H1 (cell line): Measurements from ENCODE around the gene ESCO1. TPM values are rescaled to one million over a fixed set of nuclear protein-coding genes. Genes with fewer than 3 reads are reported as not detected.

Source experiments
- BACH1 ChIP-seq: IDR thresholded peaks from 2 replicates; pipeline ENCODE4 v1.6.1; 2012; ENCODE audit warnings: low read length, improper control_type of control experiment
- CTCF ChIP-seq, 3 experiments: IDR thresholded peaks; 1 replicate in 2 of 3; 2 replicates in 1 of 3; pipeline versions ENCODE4 v1.5.1 to v1.6.1; 2011; ENCODE audit warnings: low read length in 3 of 3, mild to moderate bottlenecking in 3 of 3, inconsistent platforms in 2 of 3, low read depth in 1 of 3, moderate library complexity in 1 of 3; ENCODE audit not compliant: insufficient read depth in 1 of 3; ENCODE audit errors: control extremely low read depth in 1 of 3
- FOSL1 ChIP-seq: IDR thresholded peaks from 2 replicates; pipeline ENCODE4 v1.6.1; 2011; ENCODE audit warnings: mild to moderate bottlenecking, low read depth, low read length, moderate library complexity; ENCODE audit not compliant: insufficient read depth
- JUND ChIP-seq: IDR thresholded peaks from 2 replicates; pipeline ENCODE4 v1.6.1; 2011; ENCODE audit warnings: mild to moderate bottlenecking, improper control_type of control experiment, low read length
- NANOG ChIP-seq: IDR thresholded peaks from 2 replicates; pipeline ENCODE4 v1.6.1; 2011; ENCODE audit warnings: low read length, low read depth, mild to moderate bottlenecking, inconsistent platforms; ENCODE audit not compliant: insufficient read depth, poor library complexity, severe bottlenecking
- NRF1 ChIP-seq: IDR thresholded peaks from 2 replicates; pipeline ENCODE4 v1.6.1; 2011; ENCODE audit warnings: mild to moderate bottlenecking, low read depth, low read length, improper control_type of control experiment
- RNF2 ChIP-seq: fragments of 200-900, 300-1000 bp; sonication (generic); IDR thresholded peaks from 2 replicates; pipeline ENCODE4 v1.7.1; 2016; ENCODE audit warnings: borderline replicate concordance, low read depth, mild to moderate bottlenecking, antibody characterized with exemption, low read length; ENCODE audit not compliant: poor library complexity, severe bottlenecking; ENCODE audit errors: missing control alignments
- TEAD4 ChIP-seq: IDR thresholded peaks from 2 replicates; pipeline ENCODE4 v1.6.1; 2012; ENCODE audit warnings: low read depth, low read length, inconsistent platforms, mixed read lengths
- polyA plus RNA-seq, 7 experiments: library from polyadenylated mRNA; depleted of rRNA in 3 of 7; stranded (reverse) in 5 of 7; unstranded in 2 of 7; fragments of >200 nt in 5 of 7; fragments of 200-250 nt in 2 of 7; gene quantifications; 1 replicate in 5 of 7; 2 replicates in 1 of 7; 4 replicates in 1 of 7; pipeline versions ENCODE4 v1.2.1 to v1.2.3, GENCODE V29; 2011 to 2013; ENCODE audit warnings: missing spikeins in 2 of 7, mixed read lengths in 2 of 7
- total RNA-seq: library from RNA; stranded (reverse); fragmentation: NEBNext Ultra II Directional; extraction: Animal tissue kit (Norgen Biotek cat#: 25700); gene quantifications from 2 replicates; pipeline ENCODE4 v1.2.1, GENCODE V29; 2021

Gene ESCO1
- total and polyA plus RNA-seq, 2 of the 8 experiments (the other 6 are each of a cell fraction or from before 2014, with no cell fraction given), result 5.8 to 48.3 TPM

GRCh38 chr18:21479721-21480120, 120.8 kb downstream of the ESCO1 start (continued):
- TF ChIP-seq CTCF (IDR thresholded peaks at IDR 0.05; ENCODE audit: control extremely low read depth in 1 of 3, insufficient read depth in 1 of 3, low read depth in 1 of 3, low read length in 3 of 3) (no peak), NANOG (no peak), NRF1 (no peak), FOSL1 (no peak), RNF2 (no peak), JUND (no peak), BACH1 (no peak), TEAD4 (no peak)

Other genes starting within 250 kb of the ESCO1 start
- gene SNRPD1, start 11.6 kb upstream of the ESCO1 start, total RNA-seq, result 180 and 184 TPM in 2 replicates
- gene SNRPD1, start 11.6 kb upstream of the ESCO1 start, polyA plus RNA-seq (2011; rRNA removed), result 27.3 and 59.6 TPM in 2 replicates
- 9.0 and 12.1 TPM in 2 replicates for gene ABHD3, start 104.1 kb upstream of the ESCO1 start, total RNA-seq
- gene ABHD3, start 104.1 kb upstream of the ESCO1 start, polyA plus RNA-seq (2011; rRNA removed), result 6.1 and 8.4 TPM in 2 replicates
- 57.2 and 60.3 TPM in 2 replicates for gene MIB1, start 140.1 kb upstream of the ESCO1 start, total RNA-seq
- gene MIB1, start 140.1 kb upstream of the ESCO1 start, polyA plus RNA-seq (2011; rRNA removed), result 6.1 and 8.2 TPM in 2 replicates